CD4-positive, alpha-beta T cell treated with Interleukin-12 subunit alpha and Interleukin-12 subunit beta, for 1 hour (primary cell): ENCODE measurements around the gene CRELD1.

Source experiments
- DNase-seq: peaks from one replicate; pipeline ENCODE4 v3.0.0-alpha.2; 2020

Gene CRELD1

DNA sequence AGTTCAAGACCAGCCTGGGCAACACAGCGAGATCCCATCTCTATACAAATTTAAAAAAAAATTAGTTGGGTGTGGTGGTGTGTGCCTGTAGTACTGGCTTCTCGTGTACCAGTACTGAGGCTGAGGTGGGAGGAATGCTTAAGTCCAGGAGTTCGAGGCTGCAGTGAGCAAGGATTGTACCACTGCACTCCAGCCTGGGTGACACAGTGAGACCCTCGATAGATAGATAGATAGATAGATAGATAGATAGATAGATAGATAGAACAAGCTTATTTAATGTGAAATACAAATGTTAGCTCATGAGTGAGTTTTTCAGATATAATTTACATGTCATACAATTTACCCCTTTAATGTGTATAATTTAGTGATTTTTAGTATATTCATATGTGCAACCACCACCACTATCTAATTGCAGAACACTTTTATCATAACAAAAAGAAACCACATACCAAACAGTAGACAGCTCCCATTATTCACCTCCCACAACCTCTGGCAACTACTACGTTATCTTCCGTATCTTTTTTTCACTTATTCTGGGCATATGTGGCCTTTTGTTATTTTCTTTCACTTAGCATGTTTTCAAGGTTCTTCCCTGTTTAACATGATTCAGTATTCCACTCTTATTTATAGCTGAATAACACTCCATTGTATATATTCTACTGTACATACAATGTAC lies 31.7 kb downstream of the CRELD1 start:
- DNase-seq: no peak

- no peak for DNase-seq
Observed at GRCh38 chr3:9966841-9967240, 33.2 kb downstream of the CRELD1 start.

DNA sequence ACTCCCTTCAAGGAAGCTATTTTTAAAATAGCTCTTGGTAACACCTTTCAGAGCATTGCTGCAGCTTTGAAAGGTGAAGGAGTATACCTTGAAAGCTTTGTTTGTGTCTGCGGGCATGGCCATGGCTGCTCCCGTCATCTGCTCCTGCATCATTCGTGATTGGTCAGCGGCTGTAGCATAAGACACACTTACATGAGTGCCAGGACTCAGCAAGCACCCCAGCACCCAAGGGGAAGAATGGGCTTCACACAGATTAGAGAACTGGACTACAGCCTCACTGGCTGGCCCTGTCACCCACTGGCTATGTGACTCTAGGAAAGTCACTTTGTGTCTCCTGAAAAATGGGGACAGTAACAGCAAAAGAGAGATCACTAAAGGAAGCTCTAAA lies 36.0 kb downstream of the CRELD1 start:
- no peak for DNase-seq

DNA sequence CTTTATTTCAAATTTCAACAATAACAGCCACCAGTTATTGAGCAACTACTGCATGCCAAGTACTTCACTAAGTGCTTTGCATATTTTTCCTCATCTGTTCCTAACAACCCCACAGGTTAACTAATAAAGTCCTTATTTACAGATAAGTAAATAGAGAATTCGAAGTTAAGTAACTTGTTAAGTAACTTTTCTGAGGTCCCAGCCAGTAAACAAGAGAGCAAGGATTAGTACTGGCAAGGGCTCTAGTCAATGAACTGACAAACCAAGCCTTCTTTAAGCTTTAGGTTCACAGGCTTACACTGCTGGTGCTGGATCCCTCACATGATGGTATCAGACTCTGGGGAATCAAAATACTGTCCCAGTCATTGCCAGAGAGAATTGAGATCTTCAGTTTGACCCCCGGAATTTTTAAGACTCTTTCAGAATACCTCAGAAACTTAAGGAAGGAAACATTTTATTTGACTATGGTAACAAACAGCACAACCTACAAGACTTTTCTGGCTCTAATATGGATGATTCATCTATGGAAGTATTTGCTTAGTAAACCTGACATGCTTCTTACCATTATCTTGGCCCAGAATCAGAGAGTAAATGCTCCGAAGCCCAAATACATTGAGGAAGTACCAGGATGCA lies 36.5 kb downstream of the CRELD1 start:
- DNase-seq: no peak

GRCh38 chr3:9976721-9977709 lies 43.4 kb downstream of the CRELD1 start:
- no peak for DNase-seq

DNA sequence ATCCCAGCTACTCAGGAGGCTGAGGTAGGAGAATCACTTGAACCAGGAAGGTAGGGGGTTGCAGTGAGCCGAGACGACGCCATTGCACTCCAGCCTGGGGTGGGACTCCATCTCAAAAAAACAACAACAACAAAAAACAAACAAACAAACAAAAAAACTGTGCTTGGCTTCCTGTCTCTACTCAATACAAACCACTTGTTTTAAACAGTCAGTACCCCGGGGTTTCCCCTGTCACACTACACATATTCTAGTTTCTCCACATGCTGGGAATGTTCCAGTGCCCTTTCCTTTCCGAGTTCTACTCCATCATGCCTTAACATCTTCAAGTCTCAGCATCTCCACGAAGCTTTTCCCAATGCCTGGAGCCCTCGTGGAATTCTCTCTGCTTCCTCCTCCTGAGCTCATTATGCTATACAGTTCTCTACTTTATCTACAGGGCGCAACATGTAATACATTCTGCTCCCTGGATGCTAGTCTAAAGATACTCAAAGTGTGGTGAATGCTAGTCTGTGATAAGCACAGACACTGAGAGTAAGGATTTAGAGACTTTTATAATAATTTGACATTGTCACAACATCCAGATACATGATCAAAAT lies 45.2 kb downstream of the CRELD1 start:
- DNase-seq: no peak

DNA sequence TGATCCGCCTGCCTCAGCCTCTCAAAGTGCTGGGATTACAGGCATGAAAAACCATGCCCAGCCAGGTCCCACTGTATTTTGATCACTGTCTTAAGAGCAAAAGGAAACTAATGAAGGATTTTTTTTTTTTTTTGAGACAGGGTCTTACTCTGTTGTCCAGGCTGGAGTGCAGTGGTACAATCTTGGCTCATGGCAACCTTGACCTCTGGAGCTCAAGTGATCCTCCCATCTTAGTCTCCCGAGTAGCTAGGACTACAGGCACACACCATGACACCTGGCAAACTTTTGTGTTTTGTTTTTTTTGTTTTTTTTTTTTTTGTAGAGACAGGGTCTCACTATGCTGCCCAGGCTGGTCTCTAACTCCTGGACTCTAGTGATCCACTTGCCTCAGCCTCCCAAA lies 46.6 kb downstream of the CRELD1 start:
- DNase-seq: no peak

DNA sequence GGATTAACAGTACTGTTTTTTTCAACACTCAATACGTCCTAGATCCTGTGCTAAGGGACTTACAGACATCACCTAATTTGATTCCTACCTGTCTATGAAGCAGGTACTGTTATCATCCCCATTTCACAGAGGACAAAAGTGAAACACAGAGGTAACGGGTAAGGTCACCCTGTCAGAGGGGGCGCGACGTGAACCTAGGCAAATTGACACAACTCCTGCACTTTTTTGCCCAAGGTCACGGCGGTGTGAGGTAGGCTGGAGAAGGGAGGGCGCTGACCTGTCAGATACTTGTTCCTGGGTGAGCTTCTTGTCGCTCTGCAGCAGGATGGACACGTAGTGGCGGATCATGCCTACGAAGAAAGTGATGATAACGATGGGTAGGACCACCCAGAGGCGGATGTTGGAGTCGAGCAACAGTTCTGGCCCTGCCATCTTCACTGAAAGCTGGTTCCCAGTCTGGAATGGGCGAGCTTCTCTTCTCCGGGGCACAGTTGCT lies 52.6 kb downstream of the CRELD1 start:
- DNase-seq: no peak

DNA sequence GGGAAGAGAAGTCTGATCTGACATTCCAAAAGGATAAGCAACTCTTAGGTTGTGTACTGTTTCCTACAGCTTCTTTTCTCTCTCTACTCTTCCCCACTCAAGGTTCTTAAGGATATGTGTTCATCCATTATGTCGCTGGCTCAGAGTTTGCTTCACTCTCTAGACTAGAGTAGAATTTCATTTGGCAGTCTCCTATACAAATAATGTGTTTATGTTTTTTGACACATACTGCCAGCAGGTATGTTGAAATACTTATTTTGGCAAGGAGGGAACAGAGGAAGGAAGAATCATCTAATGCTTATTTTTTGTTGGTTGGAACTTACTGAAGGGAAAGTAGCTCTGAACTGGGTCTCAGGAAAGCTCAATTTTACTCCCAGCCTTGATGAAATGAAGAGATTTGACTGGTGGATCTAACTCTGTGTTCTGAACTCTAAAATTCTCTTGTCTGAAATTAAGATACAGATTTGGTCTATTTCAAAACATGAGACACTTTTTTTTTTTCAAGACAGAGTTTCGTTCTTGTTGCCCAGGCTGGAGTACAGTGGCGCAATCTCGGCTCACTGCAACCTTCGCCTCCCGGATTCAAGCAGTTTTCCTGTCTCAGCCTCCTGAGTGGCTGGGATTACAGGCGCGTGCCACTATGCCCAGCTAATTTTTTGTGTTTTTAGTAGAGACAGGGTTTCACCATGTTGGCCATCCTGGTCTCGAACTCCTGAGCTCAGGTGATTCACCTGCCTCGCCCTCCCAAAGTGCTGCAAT lies 60.6 kb downstream of the CRELD1 start:
- DNase-seq: no peak
